K562 (cell line): Measurements from ENCODE around the gene GAS2L1. TPM values are rescaled to one million over a fixed set of nuclear protein-coding genes. Genes with fewer than 3 reads are reported as not detected.

Experiments used
- ATAC-seq: fragments of 200-7000 bp; cut with Tn5 transposase; 3 replicates; pipeline ENCODE4 v1.9.1; 2020; ENCODE audit warnings: moderate library complexity
- BruUV-seq: library from RNA; stranded (reverse); fragments of 400-500 nt; replicated peaks from 2 replicates; lab custom pipeline; 2021; lab: Mats Ljungman, UMichigan
- CTCF ChIA-PET: fragments of 300-600 bp; formaldehyde crosslinking; extraction: SDS; loops from one replicate; lab custom pipeline; 2021; ENCODE audit warnings: low intra/inter-chr PET ratio; lab: Yijun Ruan, JAX
- POLR2A ChIA-PET: fragments of 300-600, 350-650 bp; sonication (Branson Sonifier 250); formaldehyde crosslinking; extraction: SDS; loops from one replicate; lab custom pipeline; 2021; ENCODE audit warnings: antibody characterized with exemption, inconsistent platforms; lab: Yijun Ruan, JAX
- DNase-seq, 4 experiments: peaks; one replicate each; pipeline versions ENCODE4 v3.0.0 to v3.0.0-alpha.2; 2011 to 2018; ENCODE audit warnings: low spot score in 3 of 4, mixed read lengths in 3 of 4; ENCODE audit errors: extremely low read depth in 1 of 4
- FAIRE-seq: peaks from 2 replicates; lab custom pipeline; 2011; peaks lifted over from hg19 to GRCh38; lab: Jason Lieb, UNC
- H2AFZ ChIP-seq: 2 replicates; pipeline ENCODE4 v1.6.0; 2011; ENCODE audit warnings: low read depth, low read length, control low read depth, inconsistent platforms
- H3K27ac ChIP-seq: fragments of 200-600 bp; 3 replicates; pipeline ENCODE4 v1.8.0; 2011; ENCODE audit warnings: low read depth, mild to moderate bottlenecking, control low read depth, inconsistent platforms, low read length, moderate library complexity, mixed read lengths; ENCODE audit errors: extremely low read depth
- H3K27me3 ChIP-seq, 2 experiments: fragments of 300-600 bp in 1 of 2; 2 replicates in 1 of 2; 3 replicates in 1 of 2; pipeline versions ENCODE4 v1.6.0 to v1.8.0; 2011; ENCODE audit warnings: inconsistent platforms in 2 of 2, low read length in 2 of 2, mild to moderate bottlenecking in 1 of 2, mixed read lengths in 1 of 2, moderate library complexity in 1 of 2; ENCODE audit not compliant: control insufficient read depth in 2 of 2, insufficient read depth in 2 of 2
- H3K36me3 ChIP-seq: fragments of 300-600 bp; 3 replicates; pipeline ENCODE4 v1.8.0; 2011; ENCODE audit warnings: mild to moderate bottlenecking, low read length, inconsistent platforms; ENCODE audit not compliant: control insufficient read depth, insufficient read depth
- H3K4me1 ChIP-seq, 2 experiments: fragments of 200-600 bp in 1 of 2; replicated peaks in 1 of 2; 2 replicates in 1 of 2; 3 replicates in 1 of 2; pipeline versions ENCODE4 v1.5.1 to v1.8.0; 2011; ENCODE audit warnings: inconsistent platforms in 2 of 2, low read length in 2 of 2, mild to moderate bottlenecking in 1 of 2, mixed read lengths in 1 of 2, moderate library complexity in 1 of 2; ENCODE audit not compliant: control insufficient read depth in 2 of 2, insufficient read depth in 2 of 2
- H3K4me2 ChIP-seq: 2 replicates; pipeline ENCODE4 v1.6.1; 2011; ENCODE audit warnings: low read length, control low read depth, inconsistent platforms, mixed read lengths; ENCODE audit not compliant: insufficient read depth
- H3K4me3 ChIP-seq: fragments of 200-600 bp; sonication (generic), shearing (Covaris generic); 2 replicates; pipeline ENCODE4 v1.5.1; 2016; ENCODE audit warnings: control low read depth, inconsistent platforms
- H3K79me2 ChIP-seq: fragments of 200-600 bp; 3 replicates; pipeline ENCODE4 v1.8.0; 2011; ENCODE audit warnings: low read length, inconsistent platforms; ENCODE audit not compliant: control insufficient read depth, insufficient read depth
- H3K9ac ChIP-seq, 2 experiments: 2 replicates each; pipeline versions ENCODE4 v1.6.0 to v1.6.1; 2011; ENCODE audit warnings: low read depth in 2 of 2, low read length in 2 of 2, control low read depth in 1 of 2, inconsistent platforms in 1 of 2, mild to moderate bottlenecking in 1 of 2, mixed read lengths in 1 of 2; ENCODE audit not compliant: insufficient read depth in 1 of 2
- H3K9me1 ChIP-seq: one replicate; pipeline ENCODE4 v1.6.0; 2011; ENCODE audit warnings: inconsistent platforms, mild to moderate bottlenecking, low read length, moderate library complexity; ENCODE audit not compliant: control insufficient read depth, insufficient read depth
- H3K9me3 ChIP-seq: replicated peaks from 2 replicates; pipeline ENCODE4 v1.5.1; 2011; ENCODE audit warnings: low read depth, low read length, inconsistent platforms; ENCODE audit not compliant: control insufficient read depth, insufficient read depth
- H4K20me1 ChIP-seq: replicated peaks from 2 replicates; pipeline ENCODE4 v1.6.1; 2011; ENCODE audit warnings: low read length, inconsistent platforms, mixed read lengths; ENCODE audit not compliant: control insufficient read depth, insufficient read depth
- BCLAF1 ChIP-seq, 2 experiments: fragments of 450-650 bp in 1 of 2; IDR thresholded peaks; 2 replicates each; pipeline ENCODE4 v1.6.1; 2011 to 2017; ENCODE audit warnings: low read depth in 2 of 2, antibody characterized with exemption in 1 of 2, borderline replicate concordance in 1 of 2, low read length in 1 of 2, mild to moderate bottlenecking in 1 of 2, mixed read lengths in 1 of 2; ENCODE audit not compliant: control insufficient read depth in 1 of 2
- CCNT2 ChIP-seq: IDR thresholded peaks from 2 replicates; pipeline ENCODE4 v1.6.1; 2011; ENCODE audit warnings: borderline replicate concordance, low read depth, mild to moderate bottlenecking, moderate library complexity, mixed read lengths, low read length; ENCODE audit not compliant: insufficient read length; ENCODE audit errors: extremely low read depth
- ETV5 ChIP-seq: sonication (generic); formaldehyde crosslinking; IDR thresholded peaks from 2 replicates; pipeline ENCODE4 v1.4.0; 2020; ENCODE audit warnings: low read depth, mild to moderate bottlenecking, missing genetic modification reagents
- KAT8 ChIP-seq: fragments of 450-650 bp; IDR thresholded peaks from 2 replicates; pipeline ENCODE4 v1.6.1; 2016; ENCODE audit warnings: low read depth, mild to moderate bottlenecking
- PML ChIP-seq: IDR thresholded peaks from 2 replicates; pipeline ENCODE4 v1.6.1; 2012; ENCODE audit warnings: low read length, inconsistent platforms
- POLR2A ChIP-seq: fragments of 450-650 bp; conservative IDR thresholded peaks from 2 replicates; pipeline ENCODE4 v1.6.1; 2016
- POLR2AphosphoS5 ChIP-seq: IDR thresholded peaks from 2 replicates; pipeline ENCODE4 v1.6.1; 2011; ENCODE audit warnings: mild to moderate bottlenecking, low read depth, low read length, moderate library complexity; ENCODE audit not compliant: control insufficient read depth, insufficient read depth
- POLR2B ChIP-seq: fragments of 450-650 bp; IDR thresholded peaks from 2 replicates; pipeline ENCODE4 v1.6.1; 2018; ENCODE audit warnings: low read depth; ENCODE audit not compliant: partially characterized antibody
- POLR2G ChIP-seq: fragments of 200-400 bp; formaldehyde crosslinking; IDR thresholded peaks from 2 replicates; pipeline ENCODE4 v1.6.1; 2017; ENCODE audit warnings: low read depth, mild to moderate bottlenecking, antibody characterized with exemption, low read length, moderate library complexity
- STAT6 ChIP-seq: sonication (generic); formaldehyde crosslinking; IDR thresholded peaks from 2 replicates; pipeline ENCODE4 v1.8.1; 2023; ENCODE audit warnings: mild to moderate bottlenecking, missing genetic modification reagents
- SUPT5H ChIP-seq: fragments of 450-650 bp; IDR thresholded peaks from 2 replicates; pipeline ENCODE4 v1.6.1; 2016
- U2AF1 ChIP-seq: fragments of 200-400 bp; formaldehyde crosslinking; optimal IDR thresholded peaks from 2 replicates; pipeline ENCODE3; 2017; ENCODE audit warnings: mild to moderate bottlenecking, low read depth, low read length, moderate library complexity
- ZBTB33 ChIP-seq: sonication (generic); formaldehyde crosslinking; IDR thresholded peaks from 2 replicates; pipeline ENCODE4 v1.8.1; 2023; ENCODE audit warnings: mild to moderate bottlenecking, missing genetic modification reagents
- WGBS: fragments of 100-300 bp; shearing (Covaris generic); methylation state at CpG from one replicate; pipeline ENCODE4 v1.1.6; 2016; ENCODE audit warnings: low coverage, mixed read lengths; ENCODE audit not compliant: insufficient coverage; ENCODE audit errors: missing lambda C conversion rate; 5-methylcytosine and 5-hydroxymethylcytosine counted together
- in situ Hi-C: fragments of 300-500 bp; cut with MboI; formaldehyde crosslinking; loops from 4 replicates; pipeline ENCODE4 v1.15.0; 2018; ENCODE audit warnings: inconsistent platforms, mixed read lengths
- intact Hi-C: fragments of 100-400 bp; cut with micrococcal nuclease; formaldehyde crosslinking; loops from 2 replicates; pipeline ENCODE4 v1.14.2; 2022
- polyA plus RNA-seq, 8 experiments: library from polyadenylated mRNA; depleted of rRNA in 4 of 8; stranded (reverse) in 5 of 8; unstranded in 3 of 8; fragments of >200 nt; fragmentation: Nextera tagmentation in 2 of 8; fragmentation: Illumina TruSeq in 1 of 8; extraction: Ambion mirVana in 2 of 8; extraction: Trizol in 1 of 8; gene quantifications; 2 replicates each; pipeline versions ENCODE4 v1.2.1 to v1.2.3, GENCODE V29; 2011 to 2014; ENCODE audit warnings: inconsistent platforms in 1 of 8, missing spikeins in 1 of 8
- total RNA-seq, 7 experiments: library from RNA; depleted of rRNA in 6 of 7; stranded (reverse); fragments of >200 nt in 6 of 7; fragmentation: Illumina TruSeq in 2 of 7; extraction: Trizol in 2 of 7; gene quantifications; 2 replicates each; pipeline versions ENCODE4 v1.2.1 to v1.2.3, GENCODE V29; 2011 to 2021; ENCODE audit warnings: low replicate concordance in 1 of 7

The GAS2L1 gene
- total and polyA plus RNA-seq, 9 of the 15 experiments (the other 6 are each of a cell fraction or from before 2014, with no cell fraction given): 0.56 to 19.7 (median 3.2) TPM

- ChIA-PET POLR2A (interaction anchor here (0.7 to 1.2 kb wide), 3 partner anchors 24 to 211 kb away, joined by 4 to 6 read pairs (median 4); partner anchors contain the start of gene EWSR1), CTCF (no interaction called here)
- Histone ChIP-seq H3K27me3 (no peaks in the 10 kb centered on the region), H3K9me1 (no peaks in the 10 kb centered on the region), H2AFZ (no peak overlapping the region), H3K79me2 (no peaks in the 10 kb centered on the region), H3K9me3 (no peaks in the 10 kb centered on the region), H3K36me3 (peaks cover 45% of the 10 kb centered on the region), H4K20me1 (no peaks in the 10 kb centered on the region; the same call in 1 of the 2 replicates), H3K4me2 (no peak overlapping the region), H3K27ac (no peak overlapping the region), H3K4me1 (peaks cover 7 to 42% of the 10 kb centered on the region in 2 experiments), H3K4me3 (no peak overlapping the region), H3K9ac (no peak overlapping the region)
- intact Hi-C loops (no loop called here), in situ Hi-C loops (no loop called here)
- ATAC-seq (peak; percentile 10), DNase-seq (no peak), FAIRE-seq (no peak)
- BruUV-seq: no TSS peak
- 50% methylated on average over 8 of the region's 10 CpGs for WGBS
- TF ChIP-seq ETV5 (no peak), POLR2A (peak; percentile 77), PML (no peak), CCNT2 (peak; percentile 25), POLR2G (0 out of 2 replicates have a peak, but pooled peaks have one; percentile 4), SUPT5H (peak; percentile 78), U2AF1 (no peak), POLR2B (peak; percentile 60), KAT8 (no peak), ZBTB33 (CRISPR knock-in tag) (peak; percentile 59; the same call in 1 of the 2 replicates), BCLAF1 (IDR thresholded peaks at IDR 0.05; ENCODE audit: borderline replicate concordance in 1 of 2, control insufficient read depth in 1 of 2, low read depth in 2 of 2, low read length in 1 of 2) (peak in 1 of 2 experiments; percentile 39; a peak in 1 of 4 replicates), STAT6 (CRISPR knock-in tag) (no peak), POLR2AphosphoS5 (peak; percentile 27; the same call in 1 of the 2 replicates)
Observed at GRCh38 chr22:29300807-29301601, 5.4 kb upstream of the GAS2L1 start.
